Kidney epithelial cell (primary cell): ENCODE results near the gene FHOD3. TPM values are rescaled to one million over a fixed set of nuclear protein-coding genes. Genes with fewer than 3 reads are reported as not detected.
"Not testable (repeated sequence)": the region's sequence is repeated elsewhere in the genome, so short reads cannot be mapped to it uniquely, and the experiment has no call there.

Experiments
- DNase-seq: peaks from one replicate; pipeline ENCODE4 v3.0.0-alpha.2; 2010; ENCODE audit warnings: low read depth
- H3K27me3 ChIP-seq: 2 replicates; pipeline ENCODE4 v1.6.0; 2011; ENCODE audit warnings: low read length; ENCODE audit not compliant: control insufficient read depth, insufficient read depth
- H3K36me3 ChIP-seq: 2 replicates; pipeline ENCODE4 v1.5.1; 2011; ENCODE audit warnings: low read length; ENCODE audit not compliant: control insufficient read depth, insufficient read depth
- H3K4me3 ChIP-seq: 2 replicates; pipeline ENCODE4 v1.5.1; 2011; ENCODE audit warnings: low read depth, mild to moderate bottlenecking, control low read depth, low read length
- total RNA-seq: library from RNA; depleted of rRNA; stranded (reverse); fragments of >200 nt; gene quantifications from 2 replicates; pipeline ENCODE4 v1.2.3, GENCODE V29; 2015
- TF ChIP-seq, protein P1 (sequence below): IDR thresholded peaks from 2 replicates; pipeline ENCODE4 v1.5.1; 2011; ENCODE audit warnings: mild to moderate bottlenecking, moderate library complexity, low read length, control low read depth, inconsistent platforms; ENCODE audit not compliant: insufficient read depth, poor library complexity, severe bottlenecking

Gene FHOD3
- total RNA-seq, 1 donor from 2014 or later: 47.2 TPM

DNA sequence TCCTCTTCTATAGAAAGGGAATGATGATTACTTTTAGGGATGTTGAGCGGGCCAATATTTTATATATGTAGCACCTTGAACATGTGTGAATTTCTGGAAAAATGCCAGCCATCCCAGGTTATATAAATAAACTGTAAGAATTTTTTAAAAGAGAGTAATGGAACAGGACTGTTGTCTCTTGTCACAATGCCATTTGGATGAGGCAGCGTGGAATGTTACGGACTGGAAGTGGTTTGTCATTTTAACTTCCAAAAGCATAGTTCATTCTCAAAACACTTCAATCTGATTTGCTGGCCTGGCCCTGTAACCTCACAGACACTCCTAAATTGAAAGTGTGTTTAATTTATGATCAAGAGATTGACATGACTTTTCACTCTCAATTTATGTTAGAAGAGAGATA, 460.5 kb downstream of the FHOD3 start:
- no peak for DNase-seq

DNA sequence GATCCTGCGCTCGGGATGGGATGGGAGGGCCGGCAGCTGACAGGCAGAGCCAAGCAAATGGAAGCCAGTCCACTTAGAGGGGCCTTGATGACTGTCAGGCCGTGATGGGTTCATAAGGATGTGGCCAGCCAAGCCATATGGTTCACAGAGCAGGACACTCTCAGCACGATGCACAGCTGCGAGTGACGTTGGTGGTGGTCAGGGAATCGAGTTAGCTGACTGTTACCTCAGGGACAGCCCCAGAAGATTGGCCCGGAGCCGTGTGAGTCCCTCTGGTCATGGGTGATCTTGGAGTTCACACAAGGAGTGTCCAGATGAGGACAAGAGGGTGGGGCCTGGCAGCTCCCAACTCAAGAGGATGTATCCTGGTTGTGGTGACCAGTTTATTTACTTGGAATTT, 461.1 kb downstream of the FHOD3 start:
- DNase-seq: no peak
- peaks cover 2% of the 10 kb centered on the region for H3K36me3 ChIP-seq
- H3K4me3 ChIP-seq: no peak overlapping the region
- TF ChIP-seq, protein P1, sequence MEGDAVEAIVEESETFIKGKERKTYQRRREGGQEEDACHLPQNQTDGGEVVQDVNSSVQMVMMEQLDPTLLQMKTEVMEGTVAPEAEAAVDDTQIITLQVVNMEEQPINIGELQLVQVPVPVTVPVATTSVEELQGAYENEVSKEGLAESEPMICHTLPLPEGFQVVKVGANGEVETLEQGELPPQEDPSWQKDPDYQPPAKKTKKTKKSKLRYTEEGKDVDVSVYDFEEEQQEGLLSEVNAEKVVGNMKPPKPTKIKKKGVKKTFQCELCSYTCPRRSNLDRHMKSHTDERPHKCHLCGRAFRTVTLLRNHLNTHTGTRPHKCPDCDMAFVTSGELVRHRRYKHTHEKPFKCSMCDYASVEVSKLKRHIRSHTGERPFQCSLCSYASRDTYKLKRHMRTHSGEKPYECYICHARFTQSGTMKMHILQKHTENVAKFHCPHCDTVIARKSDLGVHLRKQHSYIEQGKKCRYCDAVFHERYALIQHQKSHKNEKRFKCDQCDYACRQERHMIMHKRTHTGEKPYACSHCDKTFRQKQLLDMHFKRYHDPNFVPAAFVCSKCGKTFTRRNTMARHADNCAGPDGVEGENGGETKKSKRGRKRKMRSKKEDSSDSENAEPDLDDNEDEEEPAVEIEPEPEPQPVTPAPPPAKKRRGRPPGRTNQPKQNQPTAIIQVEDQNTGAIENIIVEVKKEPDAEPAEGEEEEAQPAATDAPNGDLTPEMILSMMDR: no peak
- H3K27me3 ChIP-seq: no peaks in the 10 kb centered on the region

More for the DNA sequence above, 460.5 kb downstream of the FHOD3 start:
- Histone ChIP-seq H3K4me3 (no peak overlapping the region), H3K27me3 (no peaks in the 10 kb centered on the region), H3K36me3 (peaks cover 2% of the 10 kb centered on the region)
- TF ChIP-seq, protein P1: no peak

DNA sequence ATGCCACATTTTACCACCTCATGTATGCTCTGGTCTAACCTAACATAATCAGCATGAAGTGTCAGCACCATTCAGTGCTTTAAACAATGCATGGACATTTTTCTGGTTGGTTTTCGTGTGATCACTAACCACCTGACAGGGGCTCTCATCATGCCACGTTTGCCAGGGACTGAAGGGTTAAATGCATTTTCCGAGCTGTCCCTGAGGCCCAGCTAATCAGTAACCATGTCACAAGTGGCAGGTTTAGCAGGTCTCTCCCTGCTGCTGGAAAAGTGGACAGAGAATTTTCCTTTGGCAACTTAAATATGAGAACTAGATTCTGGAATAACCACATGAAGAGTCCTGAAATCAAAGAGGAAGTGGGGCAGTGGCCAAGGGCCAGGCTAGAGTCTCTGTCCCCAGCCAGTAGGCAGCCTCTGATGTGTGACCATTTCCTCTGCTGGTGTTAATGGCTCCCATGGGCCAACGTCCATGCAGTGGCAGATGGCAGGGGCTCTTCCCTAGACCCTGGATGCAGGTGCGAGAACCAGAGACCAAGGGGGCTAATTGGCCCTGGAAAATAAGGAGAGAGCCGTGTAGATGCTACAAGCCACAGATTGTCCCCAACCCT, 461.8 kb downstream of the FHOD3 start:
- Histone ChIP-seq H3K27me3 (no peaks in the 10 kb centered on the region), H3K36me3 (peaks cover 2% of the 10 kb centered on the region), H3K4me3 (no peak overlapping the region)
- TF ChIP-seq, protein P1: no peak
- no peak for DNase-seq

DNA sequence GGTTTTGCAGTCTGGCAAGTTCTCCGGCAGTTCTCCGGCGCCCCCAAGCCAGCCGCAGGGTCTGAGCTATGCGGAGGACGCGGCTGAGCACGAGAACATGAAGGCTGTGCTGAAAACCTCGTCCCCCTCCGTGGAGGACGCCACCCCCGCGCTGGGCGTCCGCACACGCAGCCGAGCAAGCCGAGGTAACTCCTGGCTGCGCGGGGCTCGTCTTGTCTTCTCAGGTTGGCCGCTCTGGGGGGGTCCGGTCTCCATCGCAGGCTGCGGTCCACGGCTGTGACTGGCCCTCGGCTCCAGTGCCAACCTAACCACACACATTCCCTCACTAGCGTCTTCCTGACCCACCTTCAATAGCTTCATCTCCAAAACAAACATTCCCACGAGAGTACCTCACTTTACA, 463.1 kb downstream of the FHOD3 start:
- H3K27me3 ChIP-seq: no peaks in the 10 kb centered on the region
- H3K36me3 ChIP-seq: peaks cover 2% of the 10 kb centered on the region
- DNase-seq: no peak
- H3K4me3 ChIP-seq: no peak overlapping the region
- TF ChIP-seq, protein P1: no peak

DNA sequence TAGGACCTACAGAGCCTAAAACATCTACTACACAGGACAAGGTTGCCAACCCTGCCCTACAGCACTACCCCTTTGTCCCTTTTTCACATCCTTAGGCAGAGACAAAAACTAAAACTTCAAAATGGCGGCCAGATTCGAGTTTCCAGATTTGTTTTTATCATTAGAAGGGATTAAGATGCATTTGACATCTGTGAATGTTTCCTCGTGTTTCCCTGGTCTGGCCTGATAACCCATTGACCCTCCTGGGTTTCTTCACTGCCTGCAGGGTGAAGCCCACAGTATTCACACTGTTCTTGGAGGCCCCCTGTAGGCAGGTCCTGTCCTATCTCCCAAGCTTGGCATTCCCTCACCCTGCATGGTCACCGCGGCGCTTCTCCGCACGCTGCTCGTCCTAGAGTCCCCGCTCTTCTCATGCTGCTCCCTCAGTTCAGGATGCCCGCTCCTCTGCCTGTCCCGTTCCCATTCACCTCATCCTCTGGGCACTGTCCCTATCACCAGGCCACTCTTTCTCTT, 463.7 kb downstream of the FHOD3 start:
- TF ChIP-seq, protein P1: no peak
- Histone ChIP-seq H3K36me3 (no peaks in the 10 kb centered on the region), H3K4me3 (no peak overlapping the region), H3K27me3 (no peaks in the 10 kb centered on the region)
- DNase-seq: no peak

DNA sequence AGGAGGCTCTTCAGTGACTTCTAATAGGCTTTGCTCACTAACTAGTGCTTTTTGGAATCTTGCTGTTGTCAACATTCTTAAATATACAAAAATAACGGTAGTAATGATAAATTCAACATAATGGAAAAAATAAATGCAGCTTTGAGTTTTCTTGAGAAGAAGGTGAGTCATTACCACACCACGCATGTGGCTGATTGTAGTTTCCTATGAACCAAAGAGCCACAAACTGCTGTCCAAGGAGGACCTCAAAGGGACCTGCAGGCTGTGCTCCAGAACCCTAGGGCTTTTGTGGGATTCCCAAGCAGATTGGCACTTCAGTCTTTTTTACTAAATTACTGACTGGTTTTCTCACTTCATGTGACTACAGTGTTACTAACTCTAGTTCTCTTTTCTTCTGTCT, 464.6 kb downstream of the FHOD3 start:
- no peaks in the 10 kb centered on the region for H3K27me3 ChIP-seq
- no peaks in the 10 kb centered on the region for H3K36me3 ChIP-seq
- TF ChIP-seq, protein P1: no peak
- H3K4me3 ChIP-seq: no peak overlapping the region
- no peak for DNase-seq

DNA sequence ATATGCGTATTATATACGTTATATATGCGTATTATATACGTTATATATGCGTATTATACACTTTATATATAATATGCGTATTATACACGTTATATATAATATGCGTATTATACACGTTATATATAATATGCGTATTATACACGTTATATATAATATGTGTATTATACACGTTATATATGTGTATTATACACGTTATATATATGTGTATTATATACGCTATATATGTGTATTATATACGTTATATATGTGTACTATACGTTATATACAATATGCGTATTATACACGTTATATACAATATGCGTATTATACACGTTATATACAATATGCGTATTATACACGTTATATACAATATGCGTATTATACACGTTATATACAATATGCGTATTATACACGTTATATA, 465.5 kb downstream of the FHOD3 start:
- DNase-seq, H3K36me3 ChIP-seq, H3K27me3 ChIP-seq, H3K4me3 ChIP-seq: not testable (repeated sequence)
